ENCODE data around the gene CERS6.

CERS6 gene

DNA sequence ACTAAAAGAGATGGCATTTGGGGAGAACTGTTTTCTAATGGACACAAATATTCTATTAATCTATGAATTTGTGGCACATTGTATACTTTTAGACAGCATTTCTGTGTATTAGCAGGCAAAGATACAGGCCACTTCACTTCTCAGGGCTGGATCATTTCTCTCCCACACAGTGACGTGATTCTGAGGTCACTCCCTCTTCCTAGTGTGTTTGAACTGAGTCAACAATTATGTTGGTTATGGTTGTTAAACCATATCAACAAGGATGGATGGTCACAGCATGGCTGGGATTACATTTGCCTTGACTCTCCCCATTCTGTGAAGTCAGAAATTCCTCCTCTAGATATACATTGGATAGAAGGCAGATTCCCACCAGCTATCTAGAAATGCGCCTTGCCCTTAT is 358.0 kb downstream of the CERS6 start:
- DNase-seq, result no peak

DNA sequence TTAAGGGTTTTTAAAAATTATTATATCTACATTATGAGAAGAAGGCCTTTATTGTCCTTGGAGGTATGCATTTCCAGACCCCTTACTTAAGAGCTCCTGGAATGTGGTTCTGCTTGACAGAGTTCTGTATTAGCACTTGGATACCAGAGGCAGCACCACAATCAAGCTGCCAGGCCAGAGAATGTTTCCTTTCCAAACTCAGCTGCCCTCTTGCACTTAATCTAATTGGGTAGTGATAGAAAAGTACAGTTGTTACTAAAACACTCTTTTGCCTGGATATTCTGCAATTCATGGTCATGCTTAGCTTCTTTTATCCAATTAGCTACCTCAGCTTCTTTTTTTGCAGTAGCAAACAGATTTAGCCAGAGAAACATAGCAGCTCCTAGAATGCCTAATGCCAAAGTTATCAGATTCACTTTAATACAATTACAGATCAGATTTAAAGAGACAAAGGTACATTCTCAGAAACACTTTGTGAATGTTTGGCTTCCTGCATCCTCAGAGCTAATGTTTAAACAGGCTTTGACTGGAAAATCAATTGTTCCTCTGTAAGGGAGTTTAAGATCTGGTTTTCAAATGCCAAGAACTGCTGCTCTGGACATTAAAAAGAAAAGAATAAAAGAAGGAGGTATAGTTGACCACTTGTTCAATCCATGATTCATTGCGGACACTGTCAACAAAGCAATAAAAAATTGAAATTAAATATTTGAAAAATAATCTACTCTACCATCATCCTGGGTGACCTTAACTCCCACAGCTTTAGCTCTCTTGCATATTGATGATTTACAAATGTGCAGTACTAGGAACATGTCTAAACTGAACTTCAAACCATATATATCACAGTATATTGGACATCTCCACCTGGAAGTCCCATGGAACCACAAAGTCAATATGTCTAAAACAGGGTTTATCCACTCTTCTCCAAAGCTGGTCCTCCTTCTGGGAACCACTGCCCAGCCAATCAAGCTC is 359.2 kb downstream of the CERS6 start:
- no peak for DNase-seq

DNA sequence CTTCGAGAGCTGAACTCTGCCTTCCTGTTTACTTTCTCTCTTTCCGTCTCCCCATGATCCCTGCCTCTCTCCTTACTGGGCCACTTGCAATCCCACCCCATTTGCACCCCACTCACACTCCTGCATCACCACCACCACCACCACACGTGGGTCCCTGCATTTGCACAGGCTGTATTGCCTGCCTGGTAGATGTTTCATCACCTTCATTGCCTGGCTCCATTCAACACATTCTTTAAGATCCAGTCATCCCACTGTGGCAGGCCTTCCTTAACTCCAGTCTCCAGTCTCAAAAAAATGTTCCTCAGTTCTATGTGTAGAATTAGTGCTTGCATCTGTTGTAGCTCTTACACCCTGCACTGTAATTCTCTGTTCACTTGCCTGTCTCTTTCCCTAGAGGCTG is 360.3 kb downstream of the CERS6 start:
- no peak for DNase-seq

DNA sequence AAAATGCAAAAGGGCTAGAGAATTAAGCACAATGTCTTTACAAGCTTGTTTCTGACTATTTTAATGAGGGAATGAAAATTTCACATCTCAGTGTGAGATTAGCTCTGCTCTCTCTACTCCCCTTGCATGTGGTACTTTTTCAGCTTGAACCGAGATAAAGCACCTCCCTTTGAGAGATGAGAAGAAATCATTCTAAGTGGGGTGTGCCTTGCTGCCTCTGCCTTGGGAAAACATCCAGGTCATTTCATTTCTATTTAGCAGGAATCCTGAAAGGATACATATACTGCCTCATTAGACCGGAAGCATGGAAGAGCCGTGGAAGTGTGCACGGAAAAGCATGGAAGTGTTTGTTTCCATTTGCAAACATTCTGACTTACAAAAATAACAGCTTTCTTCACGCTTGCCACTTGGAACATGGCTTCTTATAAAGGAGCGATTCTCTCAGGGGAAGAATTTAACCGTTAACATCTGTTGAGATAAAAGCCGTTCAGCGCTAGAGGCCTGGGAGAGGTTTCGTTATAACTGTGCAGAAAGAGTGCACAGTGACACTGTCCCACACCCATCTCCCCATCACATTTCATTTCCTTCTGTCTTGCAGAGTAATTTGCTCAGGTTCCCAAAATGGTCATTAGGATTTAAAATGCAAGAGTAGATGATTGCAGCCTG is 363.1 kb downstream of the CERS6 start:
- no peak for DNase-seq

DNA sequence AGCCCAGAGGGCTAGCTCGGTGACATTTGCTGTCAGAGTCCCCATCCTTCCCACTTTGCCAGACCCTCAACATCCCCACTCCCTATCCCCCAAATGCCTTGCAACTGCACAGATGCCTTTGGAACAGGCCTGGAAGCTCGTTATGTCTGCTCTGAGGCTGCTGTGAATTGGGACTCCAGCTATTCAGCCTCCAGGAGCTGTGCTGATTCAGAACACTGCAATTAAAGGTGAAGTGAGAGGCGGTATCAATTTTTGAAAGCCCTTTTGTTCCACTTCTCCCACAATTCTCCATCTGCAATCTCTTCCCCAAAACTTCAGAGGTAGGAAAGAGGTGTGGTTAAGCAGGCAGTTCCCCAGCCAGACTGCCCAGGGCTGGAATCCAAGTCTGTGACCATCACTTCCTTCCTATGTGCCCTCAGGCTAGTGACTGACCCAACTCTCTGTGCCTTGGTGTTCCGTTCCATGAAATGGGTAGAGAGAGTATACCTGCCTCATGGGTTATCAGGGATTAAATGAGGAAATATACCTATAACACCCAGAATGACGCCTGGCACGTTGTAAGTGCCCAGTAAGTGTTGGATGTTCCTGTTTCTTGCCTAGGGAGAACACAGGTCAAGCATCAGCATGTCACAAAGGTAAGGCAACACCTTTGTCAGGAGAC is 363.9 kb downstream of the CERS6 start:
- DNase-seq, result no peak

DNA sequence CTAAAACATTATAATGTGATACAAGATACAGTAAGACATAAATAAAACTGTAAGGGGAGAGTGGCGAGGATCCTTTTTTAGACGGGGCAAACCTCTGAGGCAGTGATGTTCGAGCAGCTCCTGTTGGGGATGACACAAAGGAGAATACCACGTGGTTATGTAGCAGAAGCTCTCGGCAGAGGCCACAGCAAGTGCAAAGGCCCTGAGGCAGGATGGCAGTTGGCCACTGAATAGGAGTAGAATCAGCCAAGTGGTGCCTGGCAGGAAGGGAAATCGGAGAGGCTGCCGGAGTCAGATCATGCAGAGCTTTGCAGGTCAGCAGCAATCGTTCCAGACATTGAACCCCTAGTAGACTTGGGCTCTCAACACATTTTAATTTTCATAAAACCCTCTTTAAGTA is 365.5 kb downstream of the CERS6 start:
- no peak for DNase-seq

DNA sequence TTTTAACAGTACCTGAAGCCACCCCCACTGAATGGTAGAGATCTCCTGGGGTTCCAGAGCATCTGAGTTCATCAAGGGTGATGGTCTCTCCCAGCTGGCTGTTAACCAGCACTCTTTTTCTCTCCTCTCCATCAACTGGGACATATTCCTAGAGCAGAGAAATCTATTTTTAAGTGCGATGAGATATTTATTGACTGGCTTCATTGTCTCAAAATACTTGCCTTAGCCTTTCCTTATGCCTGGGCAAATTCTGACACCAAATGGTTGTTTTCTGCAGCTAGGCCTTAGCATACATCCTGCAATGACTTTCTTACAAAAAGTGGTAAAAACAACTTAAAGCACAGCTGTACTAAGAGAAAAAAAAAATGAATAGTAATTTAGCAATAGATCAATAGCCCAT is 365.9 kb downstream of the CERS6 start:
- no peak for DNase-seq

Data from bone marrow (tissue), 2 donors.